ENCODE data around the gene HIVEP1.

DNA sequence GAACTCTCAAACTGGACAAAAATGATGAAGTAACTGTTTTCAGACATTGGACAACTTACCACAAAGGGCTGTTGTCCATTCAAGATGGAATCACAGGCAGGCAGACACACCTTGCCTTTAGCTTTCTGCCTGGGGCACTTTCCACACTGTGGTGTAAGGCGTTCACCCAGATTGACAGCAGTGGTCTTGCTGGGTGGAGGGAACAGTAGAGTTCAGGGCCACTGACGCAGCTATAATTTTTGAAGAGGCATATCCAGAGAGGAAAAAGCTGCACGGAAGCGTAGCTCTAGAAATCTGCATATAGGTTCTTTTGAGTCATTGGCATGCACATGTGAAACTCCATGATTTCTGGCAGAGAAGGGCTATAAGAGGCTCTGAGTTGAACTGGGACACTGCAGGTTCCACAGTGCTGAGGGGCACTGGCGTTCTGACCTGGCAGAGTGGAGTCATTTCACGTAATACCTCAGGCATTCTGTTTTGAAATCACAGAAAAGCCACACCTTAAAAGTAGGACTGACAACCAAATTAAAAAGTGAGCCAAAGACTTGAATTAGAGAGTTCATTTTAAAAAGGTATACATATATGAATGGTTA is 173.1 kb downstream of the HIVEP1 start:
- TF ChIP-seq CTCF (conservative IDR thresholded peaks at IDR 0.05; ENCODE audit: low read depth, low read length) (no peak), EZH2 (IDR thresholded peaks at IDR 0.05; ENCODE audit: low read length, unreplicated experiment) (no peak), EZH2phosphoT487 (IDR thresholded peaks at IDR 0.05; ENCODE audit: borderline replicate concordance, low read length) (no peak)
